OCI-LY7 (cell line): ENCODE data around the gene RIT2. TPM values are rescaled to one million over a fixed set of nuclear protein-coding genes. Genes with fewer than 3 reads are reported as not detected.

Experiments used
- BruUV-seq: library from RNA; stranded (reverse); fragments of 400-500 nt; replicated peaks from 2 replicates; lab custom pipeline; 2021; lab: Mats Ljungman, UMichigan
- CTCF ChIA-PET: fragments of 300-600 bp; sonication (Branson Sonifier 250); formaldehyde crosslinking; loops from one replicate; lab custom pipeline; 2022; ENCODE audit warnings: antibody characterized with exemption; ENCODE audit not compliant: unreplicated experiment; lab: Charles Lee
- POLR2A ChIA-PET: fragments of 300-600 bp; sonication (Branson Sonifier 250); formaldehyde crosslinking; loops from one replicate; lab custom pipeline; 2022; ENCODE audit warnings: antibody characterized with exemption; lab: Charles Lee
- DNase-seq: peaks from one replicate; pipeline ENCODE4 v3.0.0-alpha.2; 2015; ENCODE audit warnings: low spot score
- H2AFZ ChIP-seq: fragments of 200-600 bp; sonication (generic), shearing (Covaris generic); 2 replicates; pipeline ENCODE4 v1.6.1; 2014; ENCODE audit warnings: mild to moderate bottlenecking, antibody characterized with exemption, low read length, moderate library complexity
- H3K27ac ChIP-seq: fragments of 200-600 bp; sonication (generic); 2 replicates; pipeline ENCODE4 v1.5.1; 2014; ENCODE audit warnings: mixed run types, low read depth, mild to moderate bottlenecking, moderate library complexity, low read length, inconsistent platforms; ENCODE audit not compliant: poor library complexity, severe bottlenecking
- H3K36me3 ChIP-seq: fragments of 200-600 bp; sonication (generic); 2 replicates; pipeline ENCODE4 v1.6.1; 2014; ENCODE audit warnings: mild to moderate bottlenecking, antibody characterized with exemption, low read length, moderate library complexity, mixed read lengths; ENCODE audit not compliant: insufficient read depth
- H3K4me1 ChIP-seq: fragments of 200-600 bp; sonication (generic); 2 replicates; pipeline ENCODE4 v1.5.1; 2014; ENCODE audit warnings: mild to moderate bottlenecking, low read length; ENCODE audit not compliant: insufficient read depth, poor library complexity, severe bottlenecking
- H3K4me2 ChIP-seq: fragments of 200-600 bp; sonication (generic); 2 replicates; pipeline ENCODE4 v1.6.1; 2014; ENCODE audit warnings: mild to moderate bottlenecking, low read length
- H3K4me3 ChIP-seq: fragments of 200-600 bp; sonication (generic); 2 replicates; pipeline ENCODE4 v1.5.1; 2014; ENCODE audit warnings: mild to moderate bottlenecking, low read depth, low read length; ENCODE audit not compliant: poor library complexity, severe bottlenecking
- H3K79me2 ChIP-seq: fragments of 200-600 bp; sonication (generic); 2 replicates; pipeline ENCODE4 v1.6.1; 2016; ENCODE audit warnings: low read depth, mild to moderate bottlenecking, low read length, moderate library complexity, mixed read lengths; ENCODE audit not compliant: insufficient read depth
- H3K9me2 ChIP-seq: fragments of 200-600 bp; sonication (generic); 2 replicates; pipeline ENCODE4 v1.6.1; 2016; ENCODE audit warnings: mild to moderate bottlenecking, low read length, mixed read lengths; ENCODE audit not compliant: insufficient read depth
- H3K9me3 ChIP-seq: fragments of 200-600 bp; sonication (generic); 2 replicates; pipeline ENCODE4 v1.6.1; 2014; ENCODE audit warnings: mild to moderate bottlenecking, mixed run types, low read length, mixed read lengths
- H4K20me1 ChIP-seq: fragments of 200-600 bp; sonication (generic); 2 replicates; pipeline ENCODE4 v1.6.1; 2014; ENCODE audit warnings: mild to moderate bottlenecking, antibody characterized with exemption, low read length, moderate library complexity, mixed read lengths; ENCODE audit not compliant: insufficient read depth
- EZH2phosphoT487 ChIP-seq: fragments of 200-600 bp; sonication (generic); IDR thresholded peaks from 2 replicates; pipeline ENCODE4 v1.6.1; 2018; ENCODE audit warnings: low read depth, borderline replicate concordance, mild to moderate bottlenecking, mixed run types, antibody characterized with exemption, low read length, moderate library complexity, mixed read lengths
- intact Hi-C: fragments of 100-400 bp; cut with micrococcal nuclease; formaldehyde crosslinking; loops from one replicate; pipeline ENCODE4 v1.10.0; 2022; ENCODE audit not compliant: unreplicated experiment
- total RNA-seq, 2 experiments: library from RNA; depleted of rRNA in 1 of 2; stranded (reverse); fragments of >200 nt in 1 of 2; shearing (Covaris generic) in 1 of 2; gene quantifications; 2 replicates each; pipeline ENCODE4 v1.2.3, GENCODE V29; 2014 to 2022
- TF ChIP-seq, protein P1 (sequence below): fragments of 200-600 bp; sonication (generic); conservative IDR thresholded peaks from 2 replicates; pipeline ENCODE4 v1.5.1; 2014; ENCODE audit warnings: mild to moderate bottlenecking, antibody characterized with exemption, low read length, moderate library complexity, mixed read lengths

The RIT2 gene
- total RNA-seq, 2 experiments from 2014 or later, result not detected

DNA sequence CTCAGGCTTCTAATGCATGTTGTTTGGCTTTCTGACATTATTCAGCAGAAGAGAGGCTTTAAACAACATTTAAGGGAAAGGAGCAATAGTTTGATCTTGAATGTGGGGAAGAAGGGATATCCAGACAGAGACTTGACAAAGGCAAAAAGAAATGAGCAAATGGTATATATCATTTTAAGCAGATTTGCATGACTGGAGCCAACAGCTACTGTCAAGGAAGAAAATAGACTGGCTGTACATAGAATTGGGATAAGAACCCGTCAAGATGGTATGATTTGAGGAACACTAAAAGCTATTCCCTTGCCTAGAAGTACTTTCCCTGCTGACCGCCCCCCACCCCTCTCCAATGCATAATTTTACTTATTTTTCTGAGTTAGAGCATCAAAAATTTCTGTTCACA is 174.5 kb downstream of the RIT2 start:
- TF ChIP-seq, protein P1, sequence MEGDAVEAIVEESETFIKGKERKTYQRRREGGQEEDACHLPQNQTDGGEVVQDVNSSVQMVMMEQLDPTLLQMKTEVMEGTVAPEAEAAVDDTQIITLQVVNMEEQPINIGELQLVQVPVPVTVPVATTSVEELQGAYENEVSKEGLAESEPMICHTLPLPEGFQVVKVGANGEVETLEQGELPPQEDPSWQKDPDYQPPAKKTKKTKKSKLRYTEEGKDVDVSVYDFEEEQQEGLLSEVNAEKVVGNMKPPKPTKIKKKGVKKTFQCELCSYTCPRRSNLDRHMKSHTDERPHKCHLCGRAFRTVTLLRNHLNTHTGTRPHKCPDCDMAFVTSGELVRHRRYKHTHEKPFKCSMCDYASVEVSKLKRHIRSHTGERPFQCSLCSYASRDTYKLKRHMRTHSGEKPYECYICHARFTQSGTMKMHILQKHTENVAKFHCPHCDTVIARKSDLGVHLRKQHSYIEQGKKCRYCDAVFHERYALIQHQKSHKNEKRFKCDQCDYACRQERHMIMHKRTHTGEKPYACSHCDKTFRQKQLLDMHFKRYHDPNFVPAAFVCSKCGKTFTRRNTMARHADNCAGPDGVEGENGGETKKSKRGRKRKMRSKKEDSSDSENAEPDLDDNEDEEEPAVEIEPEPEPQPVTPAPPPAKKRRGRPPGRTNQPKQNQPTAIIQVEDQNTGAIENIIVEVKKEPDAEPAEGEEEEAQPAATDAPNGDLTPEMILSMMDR, result no peak
- no peak for TF ChIP-seq EZH2phosphoT487

DNA sequence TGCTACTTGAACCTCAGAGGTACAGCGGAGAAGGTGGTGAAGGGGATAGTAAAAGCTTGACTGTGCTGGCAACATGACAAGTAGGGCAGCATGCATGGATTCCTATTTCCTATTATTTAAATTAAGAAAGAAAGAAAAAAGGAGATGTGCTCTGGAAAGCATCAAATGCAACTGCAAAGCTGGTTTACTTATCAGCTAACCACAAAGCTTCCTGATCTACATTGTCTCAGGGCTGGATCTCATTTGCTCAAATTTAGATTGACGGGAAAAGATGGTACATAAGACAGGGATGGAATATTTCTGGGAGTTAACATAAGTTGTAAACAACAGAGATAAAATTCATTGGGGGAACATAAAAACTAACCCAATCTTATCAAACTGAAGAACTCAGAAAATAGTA is 178.0 kb downstream of the RIT2 start:
- TF ChIP-seq, protein P1, result no peak
- TF ChIP-seq EZH2phosphoT487, result no peak
- ChIA-PET CTCF (no interaction called here), POLR2A (no interaction called here)
- Histone ChIP-seq H3K4me1 (no peaks in the 10 kb centered on the region), H3K36me3 (no peaks in the 10 kb centered on the region), H2AFZ (no peak overlapping the region), H4K20me1 (no peaks in the 10 kb centered on the region), H3K79me2 (no peaks in the 10 kb centered on the region), H3K27ac (no peak overlapping the region), H3K9me2 (no peaks in the 10 kb centered on the region), H3K4me3 (no peak overlapping the region), H3K4me2 (no peak overlapping the region), H3K9me3 (no peaks in the 10 kb centered on the region)
- no peak for DNase-seq
- intact Hi-C loops, result no loop called here
- BruUV-seq, result no TSS peak

More for the DNA sequence above, 174.5 kb downstream of the RIT2 start:
- intact Hi-C loops, result no loop called here
- no peaks in the 10 kb centered on the region for H3K79me2 ChIP-seq
- no peak overlapping the region for H3K27ac ChIP-seq
- ChIA-PET POLR2A (no interaction called here), CTCF (no interaction called here)
- no peak overlapping the region for H3K4me3 ChIP-seq
- no peaks in the 10 kb centered on the region for H3K9me3 ChIP-seq
- H3K4me2 ChIP-seq, result no peak overlapping the region
- H4K20me1 ChIP-seq, result no peaks in the 10 kb centered on the region
- H2AFZ ChIP-seq, result no peak overlapping the region
- H3K9me2 ChIP-seq, result no peaks in the 10 kb centered on the region
- no peaks in the 10 kb centered on the region for H3K36me3 ChIP-seq
- no TSS peak for BruUV-seq
- H3K4me1 ChIP-seq, result no peaks in the 10 kb centered on the region
- DNase-seq, result no peak

DNA sequence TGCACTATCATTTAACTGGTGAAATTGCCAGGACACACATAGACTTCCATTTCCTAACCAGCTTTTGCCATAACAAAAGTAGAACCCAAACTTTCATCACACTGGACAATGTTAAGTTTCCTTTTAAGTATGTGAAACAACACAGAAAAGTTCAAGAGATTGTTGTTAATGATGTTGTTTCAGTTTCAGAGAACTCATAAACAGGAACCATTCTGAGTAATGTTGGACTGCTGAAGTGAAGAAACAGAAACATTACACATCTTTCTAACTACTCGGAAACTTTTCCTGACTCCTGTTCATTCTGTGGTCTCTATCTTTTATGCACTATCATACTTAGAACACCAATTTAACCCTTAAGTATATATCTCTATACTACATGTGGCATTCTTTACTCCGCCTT is 179.2 kb downstream of the RIT2 start:
- CTCF ChIA-PET, result no interaction called here
- H3K9me2 ChIP-seq, result no peaks in the 10 kb centered on the region
- no peaks in the 10 kb centered on the region for H3K4me1 ChIP-seq
- H3K27ac ChIP-seq, result no peak overlapping the region
- no peaks in the 10 kb centered on the region for H3K9me3 ChIP-seq
- no peaks in the 10 kb centered on the region for H4K20me1 ChIP-seq
- H2AFZ ChIP-seq, result no peak overlapping the region
- TF ChIP-seq, protein P1, result no peak
- no peak for TF ChIP-seq EZH2phosphoT487
- H3K4me2 ChIP-seq, result no peak overlapping the region
- H3K4me3 ChIP-seq, result no peak overlapping the region
- H3K36me3 ChIP-seq, result no peaks in the 10 kb centered on the region
- no TSS peak for BruUV-seq
- POLR2A ChIA-PET, result no interaction called here
- intact Hi-C loops, result no loop called here
- DNase-seq, result no peak
- H3K79me2 ChIP-seq, result no peaks in the 10 kb centered on the region
